HG03457 (cell line): ENCODE measurements around the gene CREBBP.

Experiments used
- ATAC-seq: cut with Tn5 transposase; IDR thresholded peaks from one replicate; pipeline ENCODE4 v1.9.1; 2021; ENCODE audit warnings: moderate number of reproducible peaks; ENCODE audit not compliant: unreplicated experiment

Gene CREBBP

DNA sequence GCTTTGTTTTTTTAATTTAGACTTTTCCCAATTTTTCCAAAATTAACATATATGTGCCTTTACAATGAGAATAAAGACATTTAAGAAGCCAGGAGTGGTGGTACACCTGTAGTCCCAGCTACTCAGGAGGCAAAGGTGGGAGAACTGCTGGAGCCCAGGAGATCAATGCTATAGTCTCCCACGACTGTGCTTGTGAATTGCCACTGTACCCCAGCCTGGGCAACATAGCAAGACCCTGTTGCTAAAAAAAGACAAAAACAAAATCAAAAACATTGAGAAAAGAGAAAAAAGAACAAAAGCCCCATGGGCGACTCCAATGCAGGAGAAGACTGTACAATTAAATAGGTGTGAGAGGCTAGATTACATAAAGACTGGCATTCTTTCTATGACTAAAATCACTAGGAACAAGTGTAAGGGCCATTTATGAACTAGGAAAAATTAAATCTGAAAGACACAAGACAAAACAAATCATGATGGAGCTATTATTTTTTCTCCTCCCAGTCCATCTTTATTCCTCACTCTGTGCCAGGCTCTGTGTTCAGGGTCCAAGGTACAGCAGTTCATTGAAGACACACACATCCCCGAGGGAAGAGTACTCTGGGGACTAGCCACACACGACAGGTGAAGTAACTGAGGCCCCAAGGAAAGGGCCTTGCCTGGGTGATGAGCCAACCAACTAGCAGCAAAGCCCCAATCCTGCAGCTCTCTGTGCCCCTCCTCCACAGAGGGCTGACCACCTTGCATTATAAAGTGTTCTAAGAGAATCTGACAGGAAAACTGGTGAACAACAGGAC, 79.8 kb downstream of the CREBBP start:
- ATAC-seq = no peak

DNA sequence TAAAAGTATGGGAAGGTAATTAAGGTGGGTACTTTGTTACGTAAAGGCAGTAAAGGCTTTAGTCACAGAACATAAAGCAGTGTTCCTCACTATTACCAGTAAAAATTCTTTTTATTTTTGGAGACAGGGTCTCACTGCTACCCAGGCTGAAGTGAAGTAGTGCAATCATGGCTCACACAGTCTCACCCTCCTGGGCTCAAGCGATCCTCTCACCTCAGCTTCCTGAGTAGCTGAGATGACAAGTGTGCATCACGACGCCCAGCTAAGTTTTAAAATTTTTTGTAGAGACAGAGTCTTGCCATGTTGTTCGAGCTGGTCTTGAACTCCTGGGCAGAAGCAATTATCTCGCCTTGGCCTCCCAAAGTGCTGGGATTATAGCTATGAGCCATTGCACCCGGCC, 80.5 kb downstream of the CREBBP start:
- no peak for ATAC-seq

GRCh38 chr16:3799354-3799753, 81.2 kb downstream of the CREBBP start:
- no peak for ATAC-seq

DNA sequence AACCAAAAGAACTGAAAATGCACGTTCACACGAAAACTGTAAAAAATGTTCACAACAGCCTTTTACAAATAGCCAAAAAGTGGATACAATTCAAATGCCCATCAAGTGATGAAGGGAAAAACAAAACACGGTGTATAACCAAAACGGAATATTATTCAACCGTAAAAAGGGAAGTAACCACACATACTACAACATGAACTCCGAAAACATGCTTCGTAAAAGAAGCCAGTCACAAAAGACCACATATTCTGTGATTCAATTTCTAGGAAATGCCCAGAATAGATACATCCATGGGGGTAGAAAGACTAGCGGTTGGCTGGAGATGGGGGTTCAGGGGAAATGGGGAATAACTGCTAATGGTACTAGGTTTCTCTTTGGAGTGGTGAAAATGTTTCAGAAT, 81.7 kb downstream of the CREBBP start:
- ATAC-seq = no peak

GRCh38 chr16:3797904-3798811, 82.4 kb downstream of the CREBBP start:
- peak; percentile 56 for ATAC-seq

DNA sequence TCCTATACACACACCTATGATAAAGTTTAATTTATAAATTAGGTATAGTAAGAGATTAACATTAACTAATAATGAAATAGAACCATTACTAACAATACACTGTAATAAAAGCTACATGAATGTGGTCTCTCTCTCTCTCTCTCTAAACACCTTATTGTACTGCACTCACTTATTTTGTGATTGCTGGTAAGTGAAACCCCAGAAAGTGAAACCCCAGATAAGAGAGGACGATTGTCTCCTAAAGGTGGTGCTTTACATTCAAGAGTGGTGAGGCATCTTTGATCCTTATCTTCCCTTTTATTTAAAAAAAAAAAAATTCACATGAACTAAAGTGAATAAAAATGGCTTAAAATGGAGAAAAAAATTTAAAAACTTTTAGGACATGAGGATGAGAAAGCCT, 83.0 kb downstream of the CREBBP start:
- ATAC-seq = no peak

GRCh38 chr16:3793161-3793576, 87.3 kb downstream of the CREBBP start:
- ATAC-seq = no peak

GRCh38 chr16:3792472-3793012, 88.0 kb downstream of the CREBBP start:
- ATAC-seq = no peak

DNA sequence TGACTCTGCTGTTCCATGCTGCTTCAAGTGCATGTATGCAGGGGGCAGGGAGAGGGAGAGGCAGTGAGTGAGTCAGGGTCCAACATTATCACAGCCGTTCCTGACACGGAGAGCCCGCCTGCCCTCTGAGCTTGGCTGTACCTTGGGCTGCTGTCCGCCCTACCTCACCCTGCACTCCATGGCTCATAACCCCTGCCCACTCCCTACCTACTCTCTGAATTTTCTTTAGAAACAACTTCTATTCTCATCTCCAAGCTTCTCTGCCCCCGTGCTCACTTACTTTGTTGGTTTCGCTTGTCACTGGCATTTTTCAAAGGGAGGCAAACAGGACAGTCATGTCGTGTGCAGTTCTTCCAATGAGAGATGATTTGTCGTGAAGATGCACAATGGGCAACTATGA, 88.8 kb downstream of the CREBBP start:
- no peak for ATAC-seq

DNA sequence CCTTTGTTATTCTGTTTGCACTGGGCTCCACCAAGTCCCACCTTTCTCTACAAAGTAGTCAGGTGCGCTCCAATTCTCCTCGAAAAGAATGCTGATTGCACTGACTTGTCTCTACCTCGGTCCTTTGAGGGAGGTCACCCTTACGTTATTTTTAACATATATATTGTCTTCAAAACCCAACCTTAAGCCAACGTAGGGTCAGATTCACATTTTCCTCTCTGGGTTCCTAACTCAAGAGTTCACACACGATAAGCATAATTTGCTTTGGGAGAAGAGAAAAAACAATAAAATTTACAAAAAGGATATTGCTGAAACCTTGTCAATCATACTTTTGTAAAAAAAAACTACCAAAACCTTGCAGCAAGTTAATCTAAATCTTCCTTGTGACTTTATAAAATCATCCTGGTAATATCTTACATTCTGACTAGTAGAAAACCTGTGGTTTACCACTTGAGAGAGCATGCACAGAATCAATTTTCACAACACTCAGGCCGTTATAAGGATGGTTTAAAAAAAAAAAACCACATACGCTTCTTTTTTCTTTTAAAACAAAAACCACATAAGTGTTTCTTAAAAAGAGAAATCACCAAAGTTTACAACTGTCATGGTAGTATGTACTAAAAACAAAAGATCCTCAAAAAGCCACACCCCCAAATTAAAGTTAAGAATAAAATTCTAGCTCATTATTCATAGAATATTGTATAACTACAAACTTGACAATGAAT, 91.0 kb downstream of the CREBBP start:
- no peak for ATAC-seq

GRCh38 chr16:3788711-3789374, 91.7 kb downstream of the CREBBP start:
- no peak for ATAC-seq

GRCh38 chr16:3787924-3788661, 92.4 kb downstream of the CREBBP start:
- ATAC-seq = no peak

GRCh38 chr16:3785413-3785812, 95.1 kb downstream of the CREBBP start:
- ATAC-seq = no peak

DNA sequence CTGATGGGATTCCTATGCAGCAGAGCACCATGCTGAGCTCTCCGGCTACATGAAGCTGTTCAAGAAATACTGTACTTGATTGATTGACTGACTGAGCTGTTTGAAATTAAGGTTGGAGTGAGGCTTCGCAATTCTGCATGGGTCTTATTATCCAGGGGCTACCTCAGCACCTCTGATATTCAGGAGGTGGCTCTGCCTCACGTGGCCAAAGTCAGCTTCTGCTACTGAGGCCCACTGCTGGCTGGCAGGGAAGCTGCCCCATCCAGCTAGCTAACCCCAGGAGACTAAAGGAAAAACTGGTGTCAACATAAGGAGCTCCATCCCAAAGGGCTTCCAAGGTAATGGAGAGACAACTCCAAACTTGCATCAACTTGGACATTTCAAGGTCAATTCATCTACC, 97.0 kb downstream of the CREBBP start:
- no peak for ATAC-seq

GRCh38 chr16:3782566-3782965, 97.9 kb downstream of the CREBBP start:
- no peak for ATAC-seq

DNA sequence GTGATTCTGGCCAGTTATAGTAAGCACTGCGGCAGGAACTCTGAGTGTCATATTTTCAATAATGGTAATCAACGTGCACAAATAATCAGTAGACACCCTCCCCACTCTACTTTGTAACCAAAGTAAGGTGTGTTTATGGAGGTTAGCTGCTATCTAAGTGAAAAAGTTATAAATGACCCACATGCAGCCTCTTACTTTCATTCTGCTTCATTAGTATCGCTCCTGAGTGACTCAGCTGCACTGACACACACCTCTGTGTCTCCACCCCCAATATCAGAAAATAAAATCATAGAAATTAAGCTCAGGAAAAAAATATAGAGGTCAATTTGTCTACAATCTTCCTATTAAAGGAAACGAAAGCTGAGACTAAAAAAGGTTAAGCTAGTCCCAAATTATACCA, 99.1 kb downstream of the CREBBP start:
- no peak for ATAC-seq

DNA sequence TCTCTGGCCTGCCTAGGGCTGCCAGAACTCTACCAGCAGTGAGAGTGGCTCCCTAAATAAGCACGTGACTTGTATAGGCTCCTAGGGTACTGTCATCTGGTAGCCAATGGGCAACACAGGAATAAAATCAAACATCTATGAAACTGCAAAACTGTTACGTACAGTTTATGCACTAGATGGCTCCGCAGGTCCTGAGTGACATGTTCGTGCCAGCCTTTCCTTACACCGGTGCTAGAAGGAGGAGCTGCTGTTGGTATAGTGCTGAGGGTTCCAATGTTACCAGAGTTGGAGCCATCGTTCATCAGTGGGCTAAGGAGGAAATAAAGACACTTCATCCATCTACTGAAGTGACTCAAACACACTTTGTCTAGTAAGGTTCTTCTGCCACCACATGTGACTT, 99.9 kb downstream of the CREBBP start:
- ATAC-seq = no peak

DNA sequence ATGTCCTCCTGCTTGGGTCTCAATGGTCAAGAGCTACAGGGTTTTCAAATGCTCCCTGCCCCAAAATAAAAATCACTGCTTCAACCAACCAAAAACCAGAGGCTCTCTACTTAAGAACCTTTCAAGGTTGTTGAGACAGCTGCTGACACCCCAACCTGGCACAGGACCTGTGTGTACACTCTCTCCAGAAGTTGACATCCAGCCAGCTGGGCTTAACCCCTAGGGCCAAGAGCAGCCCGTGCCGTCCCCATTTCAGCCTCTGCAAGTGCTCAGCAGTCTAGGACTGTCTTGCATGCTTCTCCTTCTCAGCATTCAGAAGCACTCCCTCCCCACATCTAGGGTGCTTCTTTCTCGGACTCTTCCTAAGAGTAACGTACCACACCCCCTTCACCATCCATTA, 104.2 kb downstream of the CREBBP start:
- no peak for ATAC-seq

GRCh38 chr16:3774819-3775218, 105.7 kb downstream of the CREBBP start:
- no peak for ATAC-seq
